DND-41 (cell line): ENCODE results near the gene LYRM4.

Source experiments
- ATAC-seq: fragments of 200-7000 bp; cut with Tn5 transposase; 3 replicates; pipeline ENCODE4 v1.9.1; 2021; ENCODE audit warnings: low read depth; ENCODE audit not compliant: insufficient read depth
- DNase-seq: peaks from one replicate; pipeline ENCODE4 v3.0.0-alpha.2; 2020
- H2AFZ ChIP-seq: 2 replicates; pipeline ENCODE4 v1.6.0; 2012; ENCODE audit warnings: low read depth, low read length
- H3K27ac ChIP-seq: 2 replicates; pipeline ENCODE4 v1.5.1; 2012; ENCODE audit warnings: low read length, inconsistent platforms
- H3K27me3 ChIP-seq: fragments of 200-600 bp; sonication (generic); 2 replicates; pipeline ENCODE4 v1.6.0; 2012; ENCODE audit warnings: low read length, mild to moderate bottlenecking, inconsistent platforms; ENCODE audit not compliant: insufficient read depth, poor library complexity
- H3K36me3 ChIP-seq: 2 replicates; pipeline ENCODE4 v1.5.1; 2012; ENCODE audit warnings: low read length, inconsistent platforms; ENCODE audit not compliant: insufficient read depth
- H3K4me1 ChIP-seq: 2 replicates; pipeline ENCODE4 v1.5.1; 2012; ENCODE audit warnings: mild to moderate bottlenecking, low read length; ENCODE audit not compliant: insufficient read depth
- H3K4me2 ChIP-seq: 2 replicates; pipeline ENCODE4 v1.6.0; 2012; ENCODE audit warnings: mild to moderate bottlenecking, moderate library complexity, low read length, inconsistent platforms; ENCODE audit not compliant: insufficient read depth
- H3K4me3 ChIP-seq, 2 experiments: fragments of 200-600 bp in 1 of 2; shearing (Covaris generic) in 1 of 2; 2 replicates each; pipeline ENCODE4 v1.5.1; 2012 to 2016; ENCODE audit warnings: inconsistent platforms in 2 of 2, low read length in 2 of 2, mild to moderate bottlenecking in 2 of 2, low read depth in 1 of 2, moderate library complexity in 1 of 2
- H3K79me2 ChIP-seq: 2 replicates; pipeline ENCODE4 v1.6.0; 2012; ENCODE audit warnings: low read length, inconsistent platforms; ENCODE audit not compliant: insufficient read depth
- H3K9ac ChIP-seq: 2 replicates; pipeline ENCODE4 v1.6.0; 2012; ENCODE audit warnings: low read depth, mild to moderate bottlenecking, inconsistent platforms, low read length, moderate library complexity
- H3K9me3 ChIP-seq: 2 replicates; pipeline ENCODE4 v1.5.1; 2012; ENCODE audit warnings: low read length, moderate library complexity, mild to moderate bottlenecking, inconsistent platforms; ENCODE audit not compliant: insufficient read depth, severe bottlenecking
- H4K20me1 ChIP-seq: 2 replicates; pipeline ENCODE4 v1.6.0; 2012; ENCODE audit warnings: low read length; ENCODE audit not compliant: insufficient read depth
- CTCF ChIP-seq: IDR thresholded peaks from 2 replicates; pipeline ENCODE4 v1.5.1; 2012; ENCODE audit warnings: borderline replicate concordance, low read length, moderate library complexity, mild to moderate bottlenecking; ENCODE audit not compliant: poor library complexity, severe bottlenecking; ENCODE audit errors: extremely low read depth
- EZH2 ChIP-seq: IDR thresholded peaks from 3 replicates; pipeline ENCODE4 v1.6.1; 2012; ENCODE audit warnings: borderline replicate concordance, low read depth, mild to moderate bottlenecking, moderate library complexity, low read length, inconsistent platforms; ENCODE audit not compliant: severe bottlenecking

The LYRM4 gene

GRCh38 chr6:5163247-5163646 is 97.5 kb downstream of the LYRM4 start:
- DNase-seq: no peak
- no peaks in the 10 kb centered on the region for H3K9me3 ChIP-seq
- no peaks in the 10 kb centered on the region for H3K36me3 ChIP-seq
- no peaks in the 10 kb centered on the region for H3K79me2 ChIP-seq
- TF ChIP-seq CTCF (no peak), EZH2 (no peak)
- H3K9ac ChIP-seq: no peak overlapping the region
- H3K27ac ChIP-seq: no peak overlapping the region
- H2AFZ ChIP-seq: no peak overlapping the region
- H3K4me1 ChIP-seq: no peaks in the 10 kb centered on the region
- H3K4me3 ChIP-seq: no peak overlapping the region
- no peaks in the 10 kb centered on the region for H3K27me3 ChIP-seq
- peaks cover 2% of the 10 kb centered on the region; the same call in 1 of the 2 replicates for H4K20me1 ChIP-seq
- no peak for ATAC-seq
- no peak overlapping the region for H3K4me2 ChIP-seq

- H3K9ac ChIP-seq: no peak overlapping the region
- DNase-seq (no peak), ATAC-seq (no peak)
- H3K79me2 ChIP-seq: no peaks in the 10 kb centered on the region
- H4K20me1 ChIP-seq: peaks cover 2% of the 10 kb centered on the region; the same call in 1 of the 2 replicates
- H3K27me3 ChIP-seq: no peaks in the 10 kb centered on the region
- H3K27ac ChIP-seq: no peak overlapping the region
- H3K4me3 ChIP-seq: no peak overlapping the region
- no peak overlapping the region for H3K4me2 ChIP-seq
- no peak overlapping the region for H2AFZ ChIP-seq
- no peaks in the 10 kb centered on the region for H3K9me3 ChIP-seq
- H3K4me1 ChIP-seq: no peaks in the 10 kb centered on the region
- TF ChIP-seq EZH2 (no peak), CTCF (no peak)
- no peaks in the 10 kb centered on the region for H3K36me3 ChIP-seq
Measured at GRCh38 chr6:5162355-5162754, 98.4 kb downstream of the LYRM4 start.

GRCh38 chr6:5160206-5160605 is 100.5 kb downstream of the LYRM4 start:
- no peak overlapping the region for H2AFZ ChIP-seq
- H3K27me3 ChIP-seq: no peaks in the 10 kb centered on the region
- no peak overlapping the region for H3K4me3 ChIP-seq
- H3K79me2 ChIP-seq: no peaks in the 10 kb centered on the region
- TF ChIP-seq EZH2: no peak
- TF ChIP-seq CTCF: no peak
- H3K4me2 ChIP-seq: no peak overlapping the region
- ATAC-seq (no peak), DNase-seq (no peak)
- H3K36me3 ChIP-seq: no peaks in the 10 kb centered on the region
- no peak overlapping the region for H3K27ac ChIP-seq
- H3K9me3 ChIP-seq: no peaks in the 10 kb centered on the region
- H3K4me1 ChIP-seq: no peaks in the 10 kb centered on the region
- no peak overlapping the region for H3K9ac ChIP-seq
- H4K20me1 ChIP-seq: peaks cover 9% of the 10 kb centered on the region; the same call in 1 of the 2 replicates

- H4K20me1 ChIP-seq: peaks cover 9% of the 10 kb centered on the region; the same call in 1 of the 2 replicates
Measured at GRCh38 chr6:5159162-5159561, 101.6 kb downstream of the LYRM4 start.

More at GRCh38 chr6:5159162-5159561, 101.6 kb downstream of the LYRM4 start:
- no peaks in the 10 kb centered on the region for H3K4me1 ChIP-seq
- DNase-seq: no peak
- H3K27ac ChIP-seq: no peak overlapping the region
- no peak for TF ChIP-seq EZH2
- no peak for TF ChIP-seq CTCF
- no peak overlapping the region for H2AFZ ChIP-seq
- H3K36me3 ChIP-seq: no peaks in the 10 kb centered on the region
- no peak overlapping the region for H3K4me3 ChIP-seq
- H3K9ac ChIP-seq: no peak overlapping the region
- no peak for ATAC-seq
- no peaks in the 10 kb centered on the region for H3K79me2 ChIP-seq
- H3K27me3 ChIP-seq: no peaks in the 10 kb centered on the region
- no peaks in the 10 kb centered on the region for H3K9me3 ChIP-seq
- no peak overlapping the region for H3K4me2 ChIP-seq
